ENCODE results near the gene LTB4R. TPM values are rescaled to one million over a fixed set of nuclear protein-coding genes. Genes with fewer than 3 reads are reported as not detected.

LTB4R gene
- total and polyA plus RNA-seq, 2 donors (not counting 1 experiment from before 2014, with no cell fraction given), result 0.62 to 0.66 TPM

DNA sequence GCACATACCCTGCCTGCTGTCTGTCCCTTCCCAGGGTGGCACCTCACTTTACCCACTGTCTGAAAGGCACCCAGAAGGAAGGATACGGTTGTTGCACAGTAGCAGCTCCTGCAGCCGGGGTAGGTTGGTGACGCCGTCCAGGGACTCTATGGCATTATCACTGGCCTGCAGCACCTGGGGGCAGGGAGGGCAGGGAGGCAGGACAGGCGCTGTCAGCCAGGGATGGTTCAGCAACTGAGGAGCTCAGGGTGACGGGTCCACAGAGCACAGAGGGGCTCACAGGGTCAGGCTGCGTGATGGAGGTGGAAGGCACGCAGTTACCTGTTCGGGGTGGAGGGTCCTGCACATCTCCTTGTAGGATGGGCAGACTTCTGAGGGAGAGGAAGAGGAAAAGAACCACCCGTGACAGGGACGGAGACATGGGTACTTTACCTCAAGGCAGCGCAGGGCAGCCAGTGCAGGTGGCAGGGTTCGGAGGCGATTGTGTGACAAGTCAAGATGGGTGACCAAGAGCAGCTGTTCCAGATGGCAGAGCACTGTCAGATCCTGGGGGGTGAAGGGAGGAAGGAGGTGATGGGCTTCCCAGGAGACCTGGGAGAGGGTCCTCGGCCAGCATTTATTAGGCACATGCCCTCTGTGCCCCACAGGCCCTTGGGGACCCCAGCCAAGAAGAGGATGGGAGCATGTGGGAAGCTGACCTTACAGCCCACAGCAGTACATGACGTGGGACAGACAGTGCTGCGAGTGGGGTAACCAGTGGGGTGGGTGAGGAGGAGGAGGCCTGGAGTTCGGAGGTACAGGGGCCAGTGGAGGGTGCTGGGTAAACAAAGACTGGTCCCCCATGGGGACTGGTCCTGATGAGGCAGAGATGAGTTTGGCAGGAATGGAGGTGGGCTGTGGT, 44.7 kb upstream of the LTB4R start:
- Histone ChIP-seq H3K4me2 (ENCODE audit: extremely low read depth, insufficient read depth, low read length) (no peak overlapping the region), H3K9me3 (ENCODE audit: control insufficient read depth, insufficient read depth, low read depth, low read length) (no peaks in the 10 kb centered on the region), H2AFZ (ENCODE audit: low read length) (no peak overlapping the region), H3K4me1 (ENCODE audit: control insufficient read depth, extremely low read depth, insufficient read depth, low read length) (no peaks in the 10 kb centered on the region), H4K20me1 (ENCODE audit: control insufficient read depth, extremely low read depth, insufficient read depth, low read length) (no peaks in the 10 kb centered on the region), H3K9ac (ENCODE audit: insufficient read depth, low read length) (no peak overlapping the region), H3K36me3 (ENCODE audit: control insufficient read depth, insufficient read depth, low read length) (peaks cover 9% of the 10 kb centered on the region), H3K27ac (ENCODE audit: insufficient read depth, low read length) (no peak overlapping the region), H3K4me3 (replicated peaks in 1 of 4; ENCODE audit: control extremely low read depth in 1 of 4, insufficient read depth in 1 of 4, low read depth in 3 of 4, low read length in 4 of 4) (no peak overlapping the region), H3K27me3 (ENCODE audit: control insufficient read depth, insufficient read depth, low read length) (no peaks in the 10 kb centered on the region), H3K79me2 (ENCODE audit: control insufficient read depth, insufficient read depth, low read length) (no peaks in the 10 kb centered on the region)
- DNase-seq (ENCODE audit: low read depth in 2 of 2), result no peak
- TF ChIP-seq EZH2 (IDR thresholded peaks at IDR 0.05; ENCODE audit: low read length, missing control alignments), result no peak
- TF ChIP-seq, protein P1, sequence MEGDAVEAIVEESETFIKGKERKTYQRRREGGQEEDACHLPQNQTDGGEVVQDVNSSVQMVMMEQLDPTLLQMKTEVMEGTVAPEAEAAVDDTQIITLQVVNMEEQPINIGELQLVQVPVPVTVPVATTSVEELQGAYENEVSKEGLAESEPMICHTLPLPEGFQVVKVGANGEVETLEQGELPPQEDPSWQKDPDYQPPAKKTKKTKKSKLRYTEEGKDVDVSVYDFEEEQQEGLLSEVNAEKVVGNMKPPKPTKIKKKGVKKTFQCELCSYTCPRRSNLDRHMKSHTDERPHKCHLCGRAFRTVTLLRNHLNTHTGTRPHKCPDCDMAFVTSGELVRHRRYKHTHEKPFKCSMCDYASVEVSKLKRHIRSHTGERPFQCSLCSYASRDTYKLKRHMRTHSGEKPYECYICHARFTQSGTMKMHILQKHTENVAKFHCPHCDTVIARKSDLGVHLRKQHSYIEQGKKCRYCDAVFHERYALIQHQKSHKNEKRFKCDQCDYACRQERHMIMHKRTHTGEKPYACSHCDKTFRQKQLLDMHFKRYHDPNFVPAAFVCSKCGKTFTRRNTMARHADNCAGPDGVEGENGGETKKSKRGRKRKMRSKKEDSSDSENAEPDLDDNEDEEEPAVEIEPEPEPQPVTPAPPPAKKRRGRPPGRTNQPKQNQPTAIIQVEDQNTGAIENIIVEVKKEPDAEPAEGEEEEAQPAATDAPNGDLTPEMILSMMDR (conservative IDR thresholded peaks at IDR 0.05 in 1 of 2, IDR thresholded peaks at IDR 0.05 in 1 of 2; ENCODE audit: low read depth in 1 of 2, low read length in 2 of 2), result no peak

DNA sequence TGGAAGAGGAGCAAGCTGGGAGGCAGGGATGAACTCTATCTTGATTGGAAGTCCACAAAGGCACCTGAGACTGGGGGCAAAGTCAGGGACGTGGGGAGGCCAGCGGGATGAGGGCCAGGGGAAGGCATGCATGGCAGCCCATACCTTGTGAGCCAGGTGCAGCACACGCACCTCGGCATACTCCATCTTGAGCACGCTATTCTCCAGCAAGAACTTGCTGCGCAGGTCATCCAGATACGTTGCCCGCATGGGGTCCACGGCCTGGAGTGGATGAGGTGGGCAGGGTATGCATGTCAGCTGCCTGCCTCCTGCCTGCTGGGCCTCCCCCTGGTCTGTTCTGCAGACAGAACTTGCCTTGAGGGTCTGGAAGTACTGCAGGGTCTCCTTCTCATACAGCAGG, 43.8 kb upstream of the LTB4R start:
- Histone ChIP-seq H3K4me3 (replicated peaks in 1 of 4; ENCODE audit: control extremely low read depth in 1 of 4, insufficient read depth in 1 of 4, low read depth in 3 of 4, low read length in 4 of 4) (no peak overlapping the region), H3K4me1 (ENCODE audit: control insufficient read depth, extremely low read depth, insufficient read depth, low read length) (no peaks in the 10 kb centered on the region), H3K9me3 (ENCODE audit: control insufficient read depth, insufficient read depth, low read depth, low read length) (no peaks in the 10 kb centered on the region), H3K36me3 (ENCODE audit: control insufficient read depth, insufficient read depth, low read length) (peaks cover 9% of the 10 kb centered on the region), H3K79me2 (ENCODE audit: control insufficient read depth, insufficient read depth, low read length) (no peaks in the 10 kb centered on the region), H3K4me2 (ENCODE audit: extremely low read depth, insufficient read depth, low read length) (no peak overlapping the region), H4K20me1 (ENCODE audit: control insufficient read depth, extremely low read depth, insufficient read depth, low read length) (no peaks in the 10 kb centered on the region), H2AFZ (ENCODE audit: low read length) (no peak overlapping the region), H3K27me3 (ENCODE audit: control insufficient read depth, insufficient read depth, low read length) (no peaks in the 10 kb centered on the region), H3K27ac (ENCODE audit: insufficient read depth, low read length) (no peak overlapping the region), H3K9ac (ENCODE audit: insufficient read depth, low read length) (no peak overlapping the region)
- no peak for TF ChIP-seq EZH2 (IDR thresholded peaks at IDR 0.05; ENCODE audit: low read length, missing control alignments)
- TF ChIP-seq, protein P1 (conservative IDR thresholded peaks at IDR 0.05 in 1 of 2, IDR thresholded peaks at IDR 0.05 in 1 of 2; ENCODE audit: low read depth in 1 of 2, low read length in 2 of 2), result no peak
- no peak for DNase-seq (ENCODE audit: low read depth in 2 of 2)

DNA sequence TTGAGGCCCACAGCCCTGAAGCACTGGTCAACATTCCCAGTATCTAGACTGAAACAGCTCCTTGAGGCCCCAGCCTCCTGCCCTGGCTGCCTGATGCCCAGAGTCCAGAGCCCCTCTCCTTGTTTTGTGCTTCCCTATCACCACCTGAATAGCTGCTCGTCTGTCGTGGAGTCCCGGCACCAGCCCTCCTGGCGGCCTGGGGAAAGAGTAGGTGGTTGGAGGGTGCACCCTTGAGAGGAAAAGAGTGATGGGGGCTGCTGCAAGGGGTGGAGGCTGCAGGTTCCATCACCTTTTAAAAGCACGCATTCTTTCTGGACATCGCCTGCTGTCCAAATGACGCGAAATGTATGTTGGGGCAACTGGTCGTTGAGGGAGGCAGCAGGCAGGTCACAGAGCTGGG, 43.1 kb upstream of the LTB4R start:
- Histone ChIP-seq H3K27ac (ENCODE audit: insufficient read depth, low read length) (no peak overlapping the region), H2AFZ (ENCODE audit: low read length) (no peak overlapping the region), H3K4me3 (replicated peaks in 1 of 4; ENCODE audit: control extremely low read depth in 1 of 4, insufficient read depth in 1 of 4, low read depth in 3 of 4, low read length in 4 of 4) (no peak overlapping the region), H3K4me1 (ENCODE audit: control insufficient read depth, extremely low read depth, insufficient read depth, low read length) (no peaks in the 10 kb centered on the region), H3K79me2 (ENCODE audit: control insufficient read depth, insufficient read depth, low read length) (no peaks in the 10 kb centered on the region), H3K9me3 (ENCODE audit: control insufficient read depth, insufficient read depth, low read depth, low read length) (no peaks in the 10 kb centered on the region), H3K4me2 (ENCODE audit: extremely low read depth, insufficient read depth, low read length) (no peak overlapping the region), H4K20me1 (ENCODE audit: control insufficient read depth, extremely low read depth, insufficient read depth, low read length) (no peaks in the 10 kb centered on the region), H3K9ac (ENCODE audit: insufficient read depth, low read length) (no peak overlapping the region), H3K36me3 (ENCODE audit: control insufficient read depth, insufficient read depth, low read length) (peaks cover 9% of the 10 kb centered on the region), H3K27me3 (ENCODE audit: control insufficient read depth, insufficient read depth, low read length) (no peaks in the 10 kb centered on the region)
- no peak for DNase-seq (ENCODE audit: low read depth in 2 of 2)
- TF ChIP-seq EZH2 (IDR thresholded peaks at IDR 0.05; ENCODE audit: low read length, missing control alignments), result no peak
- TF ChIP-seq, protein P1 (conservative IDR thresholded peaks at IDR 0.05 in 1 of 2, IDR thresholded peaks at IDR 0.05 in 1 of 2; ENCODE audit: low read depth in 1 of 2, low read length in 2 of 2), result no peak

All from fibroblast of lung (primary cell).